ENCODE results near the gene ABCC11. TPM values are rescaled to one million over a fixed set of nuclear protein-coding genes. Genes with fewer than 3 reads are reported as not detected.

Gene ABCC11
- total RNA-seq, 1 donor from 2014 or later = 0.12 TPM

- intact Hi-C loops (cut with micrococcal nuclease) = loop anchor here (2.0 kb wide), 1 partner anchor 975 kb away; the partner anchor contains the start of gene NETO2
- H3K36me3 Mint-ChIP-seq (ENCODE audit: low read depth) = no peaks in the 10 kb centered on the region
- peak; percentile 85 for DNase-seq
- H3K4me1 Mint-ChIP-seq = peaks cover 6% of the 10 kb centered on the region
- H3K9me3 Mint-ChIP-seq = peaks cover 3% of the 10 kb centered on the region
- H3K27ac Mint-ChIP-seq = no peak overlapping the region
- H3K4me3 Mint-ChIP-seq = no peak overlapping the region
- H3K27me3 Mint-ChIP-seq = no peaks in the 10 kb centered on the region
Measured at GRCh38 chr16:48117217-48118105, 129.9 kb downstream of the ABCC11 start.

Other genes starting within 250 kb of the ABCC11 start
- not detected in 2 replicates for gene ABCC12, start 91.5 kb downstream of the ABCC11 start, total RNA-seq
- 57.3 and 58.9 TPM in 2 replicates for gene LONP2, start 3.2 kb downstream of the ABCC11 start, total RNA-seq
- 13.5 and 15.1 TPM in 2 replicates for gene SIAH1, start 137.9 kb upstream of the ABCC11 start, total RNA-seq